NCI-H1436 treated with DMSO at 0.1 percent for 48 hours (cell line): ENCODE results near the gene NLRP1.

Source experiments
- DNase-seq: peaks from one replicate; lab custom pipeline; 2025; lab: John Stamatoyannopoulos, UW

Gene NLRP1

GRCh38 chr17:5584383-5585286, at the start of gene NLRP1:
TSS of gene NLRP1 (minus strand) at chr17:5584509. CDS start at chr17:5583957, 552 bp downstream.
- no peak for DNase-seq

- no peak for DNase-seq
Observed at GRCh38 chr17:5631958-5632590, 47.8 kb upstream of the NLRP1 start.

GRCh38 chr17:5630434-5630833, 46.1 kb upstream of the NLRP1 start:
- DNase-seq, result no peak

- no peak for DNase-seq
Observed at GRCh38 chr17:5629128-5629527, 44.8 kb upstream of the NLRP1 start.

- no peak for DNase-seq
Observed at GRCh38 chr17:5628262-5628661, 44.0 kb upstream of the NLRP1 start.

GRCh38 chr17:5624211-5624610, 39.9 kb upstream of the NLRP1 start:
- no peak for DNase-seq

- DNase-seq, result no peak
Observed at GRCh38 chr17:5621729-5622128, 37.4 kb upstream of the NLRP1 start.

- no peak for DNase-seq
Observed at GRCh38 chr17:5621026-5621425, 36.7 kb upstream of the NLRP1 start.

- DNase-seq, result peak; percentile 65
Observed at GRCh38 chr17:5619088-5619740, 34.9 kb upstream of the NLRP1 start.

- DNase-seq, result no peak
Observed at GRCh38 chr17:5618476-5618875, 34.2 kb upstream of the NLRP1 start.

GRCh38 chr17:5615476-5615875, 31.2 kb upstream of the NLRP1 start:
- no peak for DNase-seq

- DNase-seq, result no peak
Observed at GRCh38 chr17:5610956-5611355, 26.6 kb upstream of the NLRP1 start.

GRCh38 chr17:5608399-5609112, 24.2 kb upstream of the NLRP1 start:
- no peak for DNase-seq

- no peak for DNase-seq
Observed at GRCh38 chr17:5607946-5608345, 23.6 kb upstream of the NLRP1 start.

- no peak for DNase-seq
Observed at GRCh38 chr17:5605452-5605851, 21.1 kb upstream of the NLRP1 start.

GRCh38 chr17:5600041-5600440, 15.7 kb upstream of the NLRP1 start:
- DNase-seq, result no peak

GRCh38 chr17:5598457-5598856, 14.1 kb upstream of the NLRP1 start:
- DNase-seq, result no peak

- DNase-seq, result no peak
Observed at GRCh38 chr17:5596421-5596820, 12.1 kb upstream of the NLRP1 start.

- DNase-seq, result no peak
Observed at GRCh38 chr17:5595831-5596230, 11.5 kb upstream of the NLRP1 start.

- no peak for DNase-seq
Observed at GRCh38 chr17:5592382-5592781, 8.1 kb upstream of the NLRP1 start.

GRCh38 chr17:5591966-5592365, 7.7 kb upstream of the NLRP1 start:
- no peak for DNase-seq

GRCh38 chr17:5588584-5588983, 4.3 kb upstream of the NLRP1 start:
- no peak for DNase-seq
